H1 (cell line): ENCODE data around the gene CTLA4. TPM values are rescaled to one million over a fixed set of nuclear protein-coding genes. Genes with fewer than 3 reads are reported as not detected.

ENCODE experiments used
- CHD1 ChIP-seq: IDR thresholded peaks from 2 replicates; pipeline ENCODE4 v1.6.1; 2012; ENCODE audit warnings: low read depth, low read length, improper control_type of control experiment
- FOSL1 ChIP-seq: IDR thresholded peaks from 2 replicates; pipeline ENCODE4 v1.6.1; 2011; ENCODE audit warnings: mild to moderate bottlenecking, low read depth, low read length, moderate library complexity; ENCODE audit not compliant: insufficient read depth
- GABPA ChIP-seq: IDR thresholded peaks from 2 replicates; pipeline ENCODE4 v1.6.1; 2011; ENCODE audit warnings: mild to moderate bottlenecking, low read length, moderate library complexity, borderline replicate concordance; ENCODE audit not compliant: insufficient read depth
- JUN ChIP-seq: IDR thresholded peaks from 2 replicates; pipeline ENCODE4 v1.6.1; 2011; ENCODE audit warnings: low read depth, mild to moderate bottlenecking, improper control_type of control experiment, low read length
- NANOG ChIP-seq: IDR thresholded peaks from 2 replicates; pipeline ENCODE4 v1.6.1; 2011; ENCODE audit warnings: low read length, low read depth, mild to moderate bottlenecking, inconsistent platforms; ENCODE audit not compliant: insufficient read depth, poor library complexity, severe bottlenecking
- ZNF274 ChIP-seq: IDR thresholded peaks from 2 replicates; pipeline ENCODE4 v1.7.0; 2012; ENCODE audit warnings: low read length, borderline replicate concordance; ENCODE audit errors: extremely low read depth
- polyA plus RNA-seq, 7 experiments: library from polyadenylated mRNA; depleted of rRNA in 3 of 7; stranded (reverse) in 5 of 7; unstranded in 2 of 7; fragments of >200 nt in 5 of 7; fragments of 200-250 nt in 2 of 7; gene quantifications; 1 replicate in 5 of 7; 2 replicates in 1 of 7; 4 replicates in 1 of 7; pipeline versions ENCODE4 v1.2.1 to v1.2.3, GENCODE V29; 2011 to 2013; ENCODE audit warnings: missing spikeins in 2 of 7, mixed read lengths in 2 of 7
- total RNA-seq: library from RNA; stranded (reverse); fragmentation: NEBNext Ultra II Directional; extraction: Animal tissue kit (Norgen Biotek cat#: 25700); gene quantifications from 2 replicates; pipeline ENCODE4 v1.2.1, GENCODE V29; 2021
- TF ChIP-seq, protein P1 (sequence below): IDR thresholded peaks from 2 replicates; pipeline ENCODE4 v1.6.1; 2011; ENCODE audit warnings: low read depth, mild to moderate bottlenecking, low read length; ENCODE audit not compliant: insufficient read depth

CTLA4 gene
- total and polyA plus RNA-seq, 2 of the 8 experiments (the other 6 are each of a cell fraction or from before 2014, with no cell fraction given), result not detected

DNA sequence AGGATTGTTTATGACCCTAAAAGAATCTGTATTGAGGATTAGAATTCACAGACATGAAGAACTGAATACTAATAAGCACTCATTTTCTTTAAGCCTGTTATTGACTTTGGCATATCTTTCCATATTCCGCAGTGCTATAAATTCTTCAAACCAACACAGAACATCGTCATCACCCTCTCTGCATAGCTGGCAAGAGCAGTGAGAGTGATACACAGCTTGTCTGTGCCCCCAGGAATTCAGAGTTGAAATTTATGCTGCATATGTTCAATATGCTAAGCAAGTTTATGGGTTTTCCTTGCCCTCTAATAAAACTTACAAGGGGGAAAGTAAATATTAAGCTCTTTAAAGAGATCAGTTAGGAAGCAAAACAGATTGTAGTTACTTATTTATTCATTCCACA is 32.7 kb downstream of the CTLA4 start (continued):
- TF ChIP-seq, protein P1, sequence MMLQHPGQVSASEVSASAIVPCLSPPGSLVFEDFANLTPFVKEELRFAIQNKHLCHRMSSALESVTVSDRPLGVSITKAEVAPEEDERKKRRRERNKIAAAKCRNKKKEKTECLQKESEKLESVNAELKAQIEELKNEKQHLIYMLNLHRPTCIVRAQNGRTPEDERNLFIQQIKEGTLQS, result no peak
- no peak for TF ChIP-seq ZNF274
- TF ChIP-seq JUN, result no peak
- TF ChIP-seq CHD1, result no peak
- no peak for TF ChIP-seq NANOG
- no peak for TF ChIP-seq FOSL1
- TF ChIP-seq GABPA, result no peak
